ENCODE measurements around the gene NGDN. TPM values are rescaled to one million over a fixed set of nuclear protein-coding genes. Genes with fewer than 3 reads are reported as not detected.

NGDN gene
- total and polyA plus RNA-seq, 2 experiments from 2014 or later, result 47.2 to 47.6 TPM

- TF ChIP-seq EZH2 (IDR thresholded peaks at IDR 0.05; ENCODE audit: borderline replicate concordance) (no peak), EZH2phosphoT487 (IDR thresholded peaks at IDR 0.05; ENCODE audit: low read depth, severe bottlenecking, unreplicated experiment) (no peak)
- TF ChIP-seq, protein P1, sequence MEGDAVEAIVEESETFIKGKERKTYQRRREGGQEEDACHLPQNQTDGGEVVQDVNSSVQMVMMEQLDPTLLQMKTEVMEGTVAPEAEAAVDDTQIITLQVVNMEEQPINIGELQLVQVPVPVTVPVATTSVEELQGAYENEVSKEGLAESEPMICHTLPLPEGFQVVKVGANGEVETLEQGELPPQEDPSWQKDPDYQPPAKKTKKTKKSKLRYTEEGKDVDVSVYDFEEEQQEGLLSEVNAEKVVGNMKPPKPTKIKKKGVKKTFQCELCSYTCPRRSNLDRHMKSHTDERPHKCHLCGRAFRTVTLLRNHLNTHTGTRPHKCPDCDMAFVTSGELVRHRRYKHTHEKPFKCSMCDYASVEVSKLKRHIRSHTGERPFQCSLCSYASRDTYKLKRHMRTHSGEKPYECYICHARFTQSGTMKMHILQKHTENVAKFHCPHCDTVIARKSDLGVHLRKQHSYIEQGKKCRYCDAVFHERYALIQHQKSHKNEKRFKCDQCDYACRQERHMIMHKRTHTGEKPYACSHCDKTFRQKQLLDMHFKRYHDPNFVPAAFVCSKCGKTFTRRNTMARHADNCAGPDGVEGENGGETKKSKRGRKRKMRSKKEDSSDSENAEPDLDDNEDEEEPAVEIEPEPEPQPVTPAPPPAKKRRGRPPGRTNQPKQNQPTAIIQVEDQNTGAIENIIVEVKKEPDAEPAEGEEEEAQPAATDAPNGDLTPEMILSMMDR (IDR thresholded peaks at IDR 0.05; ENCODE audit: poor library complexity), result no peak
- H3K79me2 ChIP-seq, result no peaks in the 10 kb centered on the region
- no peaks in the 10 kb centered on the region for H3K36me3 ChIP-seq (replicated peaks; ENCODE audit: insufficient read depth, low read depth)
- H3K9me2 ChIP-seq (replicated peaks; ENCODE audit: insufficient read depth), result no peaks in the 10 kb centered on the region
- H4K20me1 ChIP-seq (ENCODE audit: insufficient read depth, poor library complexity, severe bottlenecking), result no peaks in the 10 kb centered on the region
- H3K4me1 ChIP-seq (ENCODE audit: insufficient read depth), result no peaks in the 10 kb centered on the region
- no peak overlapping the region for H3K4me3 ChIP-seq
- WGBS (ENCODE audit: low lambda C conversion rate, missing lambda C conversion rate), result 93% methylated on average over 19 of the region's 20 CpGs
- no peak overlapping the region for H2AFZ ChIP-seq
- no peaks in the 10 kb centered on the region for H3K27me3 ChIP-seq
- no peak overlapping the region for H3K27ac ChIP-seq
- no peak overlapping the region for H3K4me2 ChIP-seq
- H3K9me3 ChIP-seq (ENCODE audit: low read depth), result no peaks in the 10 kb centered on the region
- no peak for DNase-seq (ENCODE audit: low spot score)
Observed at GRCh38 chr14:23521785-23522640, 52.5 kb downstream of the NGDN start.

GRCh38 chr14:23522643-23523198, 53.2 kb downstream of the NGDN start:
- no peak for DNase-seq (ENCODE audit: low spot score)
- 95% methylated on average over 9 of the region's 9 CpGs for WGBS (ENCODE audit: low lambda C conversion rate, missing lambda C conversion rate)
- no peak overlapping the region for H3K4me2 ChIP-seq
- H3K27ac ChIP-seq, result no peak overlapping the region
- no peaks in the 10 kb centered on the region for H3K9me3 ChIP-seq (ENCODE audit: low read depth)
- no peaks in the 10 kb centered on the region for H3K27me3 ChIP-seq
- TF ChIP-seq, protein P1 (IDR thresholded peaks at IDR 0.05; ENCODE audit: poor library complexity), result no peak
- TF ChIP-seq EZH2 (IDR thresholded peaks at IDR 0.05; ENCODE audit: borderline replicate concordance) (no peak), EZH2phosphoT487 (IDR thresholded peaks at IDR 0.05; ENCODE audit: low read depth, severe bottlenecking, unreplicated experiment) (no peak)
- no peak overlapping the region for H3K4me3 ChIP-seq
- H3K9me2 ChIP-seq (replicated peaks; ENCODE audit: insufficient read depth), result no peaks in the 10 kb centered on the region
- H2AFZ ChIP-seq, result no peak overlapping the region
- H3K36me3 ChIP-seq (replicated peaks; ENCODE audit: insufficient read depth, low read depth), result no peaks in the 10 kb centered on the region
- H3K79me2 ChIP-seq, result no peaks in the 10 kb centered on the region
- H4K20me1 ChIP-seq (ENCODE audit: insufficient read depth, poor library complexity, severe bottlenecking), result no peaks in the 10 kb centered on the region
- no peaks in the 10 kb centered on the region for H3K4me1 ChIP-seq (ENCODE audit: insufficient read depth)

DNA sequence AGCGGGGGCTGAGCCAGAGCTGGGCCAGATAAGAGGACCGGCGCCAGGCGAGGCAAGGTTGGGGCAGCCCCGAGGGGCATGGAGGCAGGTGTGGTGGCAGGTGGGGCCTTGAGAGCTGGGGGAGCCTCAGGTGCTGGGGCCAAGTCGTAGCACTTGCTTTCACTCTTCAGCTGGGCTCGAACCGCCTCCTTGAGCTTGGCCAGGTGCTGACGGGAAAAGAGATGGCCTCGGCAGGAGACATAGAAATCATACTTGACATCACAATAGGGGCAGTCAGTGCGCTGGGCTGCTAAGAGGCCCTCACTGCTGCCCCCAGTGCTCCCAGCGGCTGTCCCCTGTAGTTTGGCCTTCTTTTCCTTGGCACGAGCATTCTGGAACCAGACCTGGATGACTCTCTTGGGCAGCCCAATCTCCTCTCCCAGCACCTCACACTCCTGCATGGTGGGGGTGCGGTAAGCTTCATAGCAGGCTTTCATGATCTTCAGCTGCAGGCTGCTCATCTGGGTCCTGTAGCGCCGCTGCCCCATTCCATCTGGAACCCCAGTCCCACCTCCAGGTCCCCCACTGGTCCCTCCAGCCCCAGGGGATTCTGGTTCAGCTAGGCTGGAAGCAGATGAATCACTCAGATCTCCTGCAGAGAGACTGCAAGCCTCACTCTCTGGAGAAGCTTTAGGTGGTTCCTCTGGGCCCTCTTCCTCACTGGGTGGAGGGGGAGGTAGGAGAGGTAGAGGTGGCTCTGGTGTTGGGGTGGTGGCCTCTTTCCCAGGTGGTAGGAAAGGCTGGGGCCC, 53.9 kb downstream of the NGDN start:
- no peak overlapping the region for H3K27ac ChIP-seq
- no peaks in the 10 kb centered on the region for H3K9me2 ChIP-seq (replicated peaks; ENCODE audit: insufficient read depth)

More for the DNA sequence above, 53.9 kb downstream of the NGDN start:
- 95% methylated on average over 16 of the region's 16 CpGs for WGBS (ENCODE audit: low lambda C conversion rate, missing lambda C conversion rate)
- H3K4me1 ChIP-seq (ENCODE audit: insufficient read depth), result no peaks in the 10 kb centered on the region
- no peaks in the 10 kb centered on the region for H3K36me3 ChIP-seq (replicated peaks; ENCODE audit: insufficient read depth, low read depth)
- no peaks in the 10 kb centered on the region for H3K9me3 ChIP-seq (ENCODE audit: low read depth)
- DNase-seq (ENCODE audit: low spot score), result no peak
- TF ChIP-seq EZH2 (IDR thresholded peaks at IDR 0.05; ENCODE audit: borderline replicate concordance) (no peak), EZH2phosphoT487 (IDR thresholded peaks at IDR 0.05; ENCODE audit: low read depth, severe bottlenecking, unreplicated experiment) (no peak)
- TF ChIP-seq, protein P1 (IDR thresholded peaks at IDR 0.05; ENCODE audit: poor library complexity), result no peak
- H3K4me3 ChIP-seq, result no peak overlapping the region
- H3K79me2 ChIP-seq, result no peaks in the 10 kb centered on the region
- H4K20me1 ChIP-seq (ENCODE audit: insufficient read depth, poor library complexity, severe bottlenecking), result no peaks in the 10 kb centered on the region
- H3K27me3 ChIP-seq, result no peaks in the 10 kb centered on the region
- no peak overlapping the region for H3K4me2 ChIP-seq
- no peak overlapping the region for H2AFZ ChIP-seq
